Stimulated activated effector memory CD8-positive, alpha-beta T cell treated with anti-CD3 and anti-CD28 coated beads, Interleukin-12 subunit alpha, Interleukin-12 subunit beta, amount 100 ng/mL, for 72 hours (primary cell): ENCODE data around the gene MYO1E.
A peak's percentile ranks its signal among the peaks of the same experiment; 100 is the strongest.

ENCODE experiments used
- ATAC-seq: fragments of 150-1000 bp; cut with Tn5 transposase; 2 replicates; pipeline ENCODE4 v1.10.0; 2021
- DNase-seq, 2 donors: peaks; one replicate each; pipeline ENCODE4 v3.0.0; 2021 to 2022; ENCODE audit warnings: low spot score in 2 of 2
- H3K27ac Mint-ChIP-seq: one replicate; pipeline ENCODE4 v1.8.0; 2022; ENCODE audit warnings: mild to moderate bottlenecking, mixed read lengths
- H3K36me3 Mint-ChIP-seq: one replicate; pipeline ENCODE4 v1.8.0; 2022; ENCODE audit warnings: mild to moderate bottlenecking, mixed read lengths
- H3K4me1 Mint-ChIP-seq: one replicate; pipeline ENCODE4 v1.8.0; 2022; ENCODE audit warnings: mixed read lengths
- H3K4me3 Mint-ChIP-seq: one replicate; pipeline ENCODE4 v1.8.0; 2022; ENCODE audit warnings: mild to moderate bottlenecking, mixed read lengths
- H3K9me3 Mint-ChIP-seq: one replicate; pipeline ENCODE4 v1.8.0; 2022; ENCODE audit warnings: mixed read lengths

Gene MYO1E

DNA sequence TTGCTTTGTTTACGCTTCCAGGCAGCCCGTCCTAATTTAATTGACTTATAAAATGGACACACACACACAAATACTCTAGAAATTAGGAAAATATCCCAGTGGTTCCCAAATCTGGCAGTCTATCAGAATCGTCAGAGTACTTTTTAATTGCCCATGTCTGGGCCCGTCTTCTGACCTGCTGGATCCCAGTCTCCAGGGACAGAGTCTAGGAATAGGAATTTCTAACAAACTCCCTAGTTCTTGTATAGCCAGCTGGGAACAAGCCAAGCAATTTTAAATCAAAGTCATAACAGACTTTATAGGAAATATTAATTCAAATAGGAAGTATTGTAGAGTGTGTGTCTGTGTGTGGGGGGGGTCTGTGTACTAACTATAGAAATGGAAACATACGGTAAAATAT, 132.6 kb downstream of the MYO1E start:
- Mint-ChIP-seq H3K9me3 (no peaks in the 10 kb centered on the region), H3K4me1 (no peaks in the 10 kb centered on the region), H3K27ac (no peak overlapping the region), H3K36me3 (no peaks in the 10 kb centered on the region), H3K4me3 (no peak overlapping the region)
- DNase-seq (no peak), ATAC-seq (no peak)

- ATAC-seq (no peak), DNase-seq (no peak)
- Mint-ChIP-seq H3K4me1 (no peaks in the 10 kb centered on the region), H3K9me3 (no peaks in the 10 kb centered on the region), H3K4me3 (no peak overlapping the region), H3K27ac (no peak overlapping the region), H3K36me3 (no peaks in the 10 kb centered on the region)
These were observed 134.7 kb downstream of the MYO1E start for GRCh38 chr15:59237924-59238331.

- no peak overlapping the region for H3K4me3 Mint-ChIP-seq
- H3K27ac Mint-ChIP-seq, result no peak overlapping the region
- ATAC-seq, result no peak
- H3K4me1 Mint-ChIP-seq, result no peaks in the 10 kb centered on the region
- no peaks in the 10 kb centered on the region for H3K9me3 Mint-ChIP-seq
- DNase-seq, result no peak
- no peaks in the 10 kb centered on the region for H3K36me3 Mint-ChIP-seq
These were observed 135.4 kb downstream of the MYO1E start for GRCh38 chr15:59237119-59237855.

- Mint-ChIP-seq H3K4me3 (no peak overlapping the region), H3K4me1 (no peaks in the 10 kb centered on the region), H3K9me3 (no peaks in the 10 kb centered on the region), H3K36me3 (no peaks in the 10 kb centered on the region), H3K27ac (no peak overlapping the region)
- ATAC-seq (no peak), DNase-seq (no peak)
These were observed 136.3 kb downstream of the MYO1E start for GRCh38 chr15:59236394-59236793.

- H3K9me3 Mint-ChIP-seq, result no peaks in the 10 kb centered on the region
- ATAC-seq (no peak), DNase-seq (no peak)
- no peak overlapping the region for H3K27ac Mint-ChIP-seq
- H3K4me1 Mint-ChIP-seq, result no peaks in the 10 kb centered on the region
- no peak overlapping the region for H3K4me3 Mint-ChIP-seq
- H3K36me3 Mint-ChIP-seq, result no peaks in the 10 kb centered on the region
These were observed 140.2 kb downstream of the MYO1E start for GRCh38 chr15:59232476-59232875.

- DNase-seq, result no peak
- H3K4me1 Mint-ChIP-seq, result peaks cover 6% of the 10 kb centered on the region
- H3K27ac Mint-ChIP-seq, result no peak overlapping the region
- H3K4me3 Mint-ChIP-seq, result no peak overlapping the region
- H3K36me3 Mint-ChIP-seq, result no peaks in the 10 kb centered on the region
- ATAC-seq, result no peak
- H3K9me3 Mint-ChIP-seq, result no peaks in the 10 kb centered on the region
These were observed 142.1 kb downstream of the MYO1E start for GRCh38 chr15:59230531-59231055.

DNA sequence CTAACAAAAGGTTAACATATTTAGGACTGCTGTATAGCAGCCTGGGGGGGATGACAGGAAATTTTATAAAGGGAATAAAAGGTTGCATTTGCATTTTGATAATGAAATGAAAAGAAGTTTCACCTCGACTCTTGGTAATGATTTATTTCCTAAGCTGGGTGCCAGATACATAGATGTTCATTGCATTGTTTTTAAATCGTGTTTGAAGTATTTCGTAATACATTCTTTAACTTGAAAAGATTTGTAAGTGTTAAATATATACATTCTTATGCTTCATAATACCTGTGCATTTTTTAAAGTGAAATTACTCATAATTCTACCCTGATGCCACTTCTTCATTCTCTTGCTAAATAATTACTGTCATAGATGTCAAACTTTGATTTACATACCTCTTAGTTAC, 143.2 kb downstream of the MYO1E start:
- no peak overlapping the region for H3K27ac Mint-ChIP-seq
- peaks cover 6% of the 10 kb centered on the region for H3K4me1 Mint-ChIP-seq
- ATAC-seq (no peak), DNase-seq (no peak)
- no peaks in the 10 kb centered on the region for H3K36me3 Mint-ChIP-seq
- H3K4me3 Mint-ChIP-seq, result no peak overlapping the region
- H3K9me3 Mint-ChIP-seq, result no peaks in the 10 kb centered on the region

DNA sequence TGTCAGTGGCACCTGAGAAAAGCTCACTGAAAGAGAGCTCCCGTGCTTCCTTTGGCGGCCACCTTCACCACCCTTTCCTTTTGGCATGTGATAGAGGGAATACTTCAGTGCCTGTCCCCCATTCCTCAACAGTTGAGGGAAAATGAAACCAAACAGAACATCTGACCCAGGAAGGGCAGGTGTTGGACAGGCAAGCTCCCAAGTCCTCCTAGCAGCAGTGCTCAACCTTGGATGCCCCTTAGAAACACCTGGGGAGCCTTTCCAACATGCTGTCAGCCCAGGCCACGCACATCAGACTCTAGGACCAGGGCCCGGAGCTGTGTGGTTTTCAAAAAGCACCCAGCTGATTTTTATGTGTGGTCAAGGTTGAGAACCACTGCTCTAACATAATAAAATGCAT, 143.7 kb downstream of the MYO1E start:
- H3K4me1 Mint-ChIP-seq, result peaks cover 6% of the 10 kb centered on the region

GRCh38 chr15:59227021-59227420, 145.7 kb downstream of the MYO1E start:
- H3K36me3 Mint-ChIP-seq, result no peaks in the 10 kb centered on the region
- ATAC-seq (no peak), DNase-seq (no peak)
- H3K4me3 Mint-ChIP-seq, result no peak overlapping the region
- H3K4me1 Mint-ChIP-seq, result peaks cover 6% of the 10 kb centered on the region
- H3K27ac Mint-ChIP-seq, result no peak overlapping the region
- no peaks in the 10 kb centered on the region for H3K9me3 Mint-ChIP-seq

More for the DNA sequence above, 143.7 kb downstream of the MYO1E start:
- ATAC-seq (no peak), DNase-seq (no peak)
- Mint-ChIP-seq H3K4me3 (no peak overlapping the region), H3K36me3 (no peaks in the 10 kb centered on the region), H3K27ac (no peak overlapping the region), H3K9me3 (no peaks in the 10 kb centered on the region)

DNA sequence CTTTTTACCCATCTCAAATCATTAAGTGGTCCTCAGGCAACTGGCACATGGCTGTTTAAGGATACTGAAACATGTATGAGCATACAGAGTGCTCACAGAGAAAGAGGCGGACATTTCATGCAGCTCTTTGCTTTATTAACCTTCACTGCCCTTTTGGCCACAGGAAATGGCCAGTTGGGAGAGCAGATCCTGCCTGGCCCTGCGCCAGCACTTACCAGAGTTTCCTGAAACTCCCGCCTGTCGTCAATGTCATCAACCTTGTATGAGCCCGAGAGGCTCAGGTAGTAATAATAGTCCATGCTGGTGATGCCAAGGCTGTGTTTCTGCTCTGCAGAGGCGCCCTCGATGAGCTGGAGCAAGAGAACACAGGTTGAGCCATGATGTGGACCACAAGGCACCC, 148.2 kb downstream of the MYO1E start:
- no peak for ATAC-seq
- DNase-seq, result no peak
- Mint-ChIP-seq H3K4me1 (peaks cover 6% of the 10 kb centered on the region), H3K36me3 (no peaks in the 10 kb centered on the region), H3K27ac (no peak overlapping the region), H3K9me3 (no peaks in the 10 kb centered on the region), H3K4me3 (no peak overlapping the region)

- no peak overlapping the region for H3K27ac Mint-ChIP-seq
- no peaks in the 10 kb centered on the region for H3K9me3 Mint-ChIP-seq
- no peaks in the 10 kb centered on the region for H3K36me3 Mint-ChIP-seq
- DNase-seq, result no peak
- H3K4me1 Mint-ChIP-seq, result peaks cover 6% of the 10 kb centered on the region
- ATAC-seq, result no peak
- H3K4me3 Mint-ChIP-seq, result no peak overlapping the region
These were observed 148.9 kb downstream of the MYO1E start for GRCh38 chr15:59223736-59224135.

GRCh38 chr15:59222906-59223550, 149.6 kb downstream of the MYO1E start:
- Mint-ChIP-seq H3K9me3 (no peaks in the 10 kb centered on the region), H3K4me1 (peaks cover 6% of the 10 kb centered on the region), H3K27ac (no peak overlapping the region), H3K36me3 (no peaks in the 10 kb centered on the region), H3K4me3 (no peak overlapping the region)
- DNase-seq (no peak), ATAC-seq (no peak)

DNA sequence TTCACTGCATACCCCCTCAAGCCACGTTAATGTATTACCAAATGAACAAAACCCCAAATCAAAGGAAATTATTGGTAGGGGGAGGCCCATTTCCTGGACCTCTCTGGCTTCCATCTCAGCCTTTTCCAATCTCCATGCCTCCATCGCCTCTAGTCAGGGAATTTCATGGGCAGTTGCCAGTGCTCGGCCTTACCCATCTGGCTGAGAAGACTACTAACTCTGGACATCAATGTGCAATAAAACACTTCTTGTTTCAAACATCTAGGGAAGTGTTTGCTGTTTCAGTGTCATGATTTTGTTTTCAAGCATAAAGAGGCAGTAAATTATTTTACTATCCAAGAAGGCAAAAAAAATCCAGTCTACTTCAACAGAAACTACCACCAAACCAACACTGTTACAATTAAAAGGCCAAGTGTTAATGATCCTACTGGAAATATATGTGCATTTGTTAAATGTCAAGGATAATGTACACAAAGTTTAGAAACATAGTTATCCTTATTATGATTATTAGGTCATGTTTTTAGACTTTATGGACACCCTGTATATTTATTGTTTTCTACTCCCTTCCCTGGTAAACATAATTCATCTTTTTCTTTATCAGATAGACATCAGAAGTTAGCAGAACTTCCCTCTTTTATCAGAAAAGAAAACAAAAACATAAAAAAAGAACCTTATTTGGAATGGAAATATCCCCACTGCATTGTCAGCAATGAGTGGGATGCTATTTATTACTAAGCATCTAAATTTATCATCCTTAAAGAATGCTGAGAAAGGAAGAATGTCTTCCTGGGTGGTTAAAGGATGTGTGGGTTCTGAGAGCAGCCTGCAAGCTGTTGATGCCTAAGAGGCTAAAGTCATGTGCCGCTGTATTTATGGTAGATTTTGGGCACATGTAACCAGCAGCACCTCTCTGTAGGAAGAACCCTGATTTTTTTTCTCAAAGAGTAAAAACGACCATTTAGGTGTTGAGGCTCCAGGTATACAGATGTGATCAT, 150.9 kb downstream of the MYO1E start:
- H3K27ac Mint-ChIP-seq, result no peak overlapping the region
- H3K4me3 Mint-ChIP-seq, result no peak overlapping the region

GRCh38 chr15:59218710-59219109, 154.0 kb downstream of the MYO1E start:
- H3K27ac Mint-ChIP-seq, result no peak overlapping the region
- ATAC-seq, result no peak
- H3K4me3 Mint-ChIP-seq, result no peak overlapping the region
- DNase-seq, result no peak
- H3K36me3 Mint-ChIP-seq, result no peaks in the 10 kb centered on the region
- H3K4me1 Mint-ChIP-seq, result no peaks in the 10 kb centered on the region
- no peaks in the 10 kb centered on the region for H3K9me3 Mint-ChIP-seq

More for the DNA sequence above, 150.9 kb downstream of the MYO1E start:
- ATAC-seq, result peak; percentile 34
- Mint-ChIP-seq H3K36me3 (no peaks in the 10 kb centered on the region), H3K9me3 (no peaks in the 10 kb centered on the region), H3K4me1 (peaks cover 1% of the 10 kb centered on the region)
- DNase-seq, result no peak

GRCh38 chr15:59217876-59218498, 154.7 kb downstream of the MYO1E start:
- Mint-ChIP-seq H3K27ac (no peak overlapping the region), H3K4me3 (no peak overlapping the region), H3K9me3 (no peaks in the 10 kb centered on the region), H3K36me3 (no peaks in the 10 kb centered on the region), H3K4me1 (no peaks in the 10 kb centered on the region)
- ATAC-seq (no peak), DNase-seq (no peak)
